ENCODE data around the gene MREG.

DNA sequence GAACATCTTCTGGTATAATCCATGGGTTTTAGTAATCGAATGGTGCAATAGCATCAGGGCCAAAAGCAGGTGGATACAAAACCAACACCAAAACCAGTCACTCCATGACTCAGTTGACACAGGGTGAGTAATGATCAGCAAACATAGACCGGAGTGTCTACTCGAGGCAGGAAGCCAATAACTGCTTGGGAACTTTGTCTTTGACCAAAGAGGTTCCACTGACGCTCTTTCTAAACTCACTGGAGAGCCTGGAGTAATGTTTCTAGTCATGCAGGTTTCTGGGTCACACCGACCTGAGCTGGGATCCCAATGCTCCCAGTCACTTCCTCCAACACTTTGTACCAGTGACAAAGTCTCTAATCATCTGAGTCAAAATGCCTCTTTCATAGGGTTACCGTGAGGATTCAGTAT is 30.9 kb downstream of the MREG start:
- TF ChIP-seq, protein P1, sequence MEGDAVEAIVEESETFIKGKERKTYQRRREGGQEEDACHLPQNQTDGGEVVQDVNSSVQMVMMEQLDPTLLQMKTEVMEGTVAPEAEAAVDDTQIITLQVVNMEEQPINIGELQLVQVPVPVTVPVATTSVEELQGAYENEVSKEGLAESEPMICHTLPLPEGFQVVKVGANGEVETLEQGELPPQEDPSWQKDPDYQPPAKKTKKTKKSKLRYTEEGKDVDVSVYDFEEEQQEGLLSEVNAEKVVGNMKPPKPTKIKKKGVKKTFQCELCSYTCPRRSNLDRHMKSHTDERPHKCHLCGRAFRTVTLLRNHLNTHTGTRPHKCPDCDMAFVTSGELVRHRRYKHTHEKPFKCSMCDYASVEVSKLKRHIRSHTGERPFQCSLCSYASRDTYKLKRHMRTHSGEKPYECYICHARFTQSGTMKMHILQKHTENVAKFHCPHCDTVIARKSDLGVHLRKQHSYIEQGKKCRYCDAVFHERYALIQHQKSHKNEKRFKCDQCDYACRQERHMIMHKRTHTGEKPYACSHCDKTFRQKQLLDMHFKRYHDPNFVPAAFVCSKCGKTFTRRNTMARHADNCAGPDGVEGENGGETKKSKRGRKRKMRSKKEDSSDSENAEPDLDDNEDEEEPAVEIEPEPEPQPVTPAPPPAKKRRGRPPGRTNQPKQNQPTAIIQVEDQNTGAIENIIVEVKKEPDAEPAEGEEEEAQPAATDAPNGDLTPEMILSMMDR (IDR thresholded peaks at IDR 0.05) = no peak
- TF ChIP-seq EP300 (IDR thresholded peaks at IDR 0.05) (no peak), POLR2A (IDR thresholded peaks at IDR 0.05) (no peak)
